Ovary (tissue), 9 donors: ENCODE data around the gene ACSF3. TPM values are rescaled to one million over a fixed set of nuclear protein-coding genes. Genes with fewer than 3 reads are reported as not detected.

Experiments used
- DNase-seq, 5 donors: peaks; one replicate each; pipeline ENCODE4 v3.0.0-alpha.2; 2019 to 2020
- H3K27ac ChIP-seq, 2 donors: fragments of 200-600 bp; one replicate each; pipeline versions ENCODE4 v1.5.1 to v1.8.0; 2019 to 2022
- H3K27me3 ChIP-seq: fragments of 200-600 bp; one replicate; pipeline ENCODE4 v1.8.0; 2022
- H3K36me3 ChIP-seq: fragments of 200-600 bp; sonication (generic); one replicate; pipeline ENCODE4 v1.5.1; 2019
- H3K4me1 ChIP-seq: one replicate; pipeline ENCODE4 v1.8.1; 2013; ENCODE audit warnings: mild to moderate bottlenecking, moderate library complexity; ENCODE audit not compliant: insufficient read depth
- H3K4me3 ChIP-seq: fragments of 200-600 bp; sonication (generic); one replicate; pipeline ENCODE4 v1.5.1; 2017
- H3K9me3 ChIP-seq, 2 donors: fragments of 200-600 bp in 1 of 2; sonication (generic) in 1 of 2; one replicate each; pipeline versions ENCODE4 v1.5.1 to v1.8.1; 2013 to 2019; ENCODE audit warnings: mild to moderate bottlenecking in 1 of 2, moderate library complexity in 1 of 2
- EP300 ChIP-seq: sonication (generic); formaldehyde crosslinking; IDR thresholded peaks from one replicate; pipeline ENCODE4 v1.6.1; 2017; ENCODE audit warnings: antibody characterized with exemption
- POLR2A ChIP-seq: fragments of 450-650 bp; IDR thresholded peaks from one replicate; pipeline ENCODE4 v1.6.1; 2017; ENCODE audit warnings: antibody characterized with exemption, mild to moderate bottlenecking, moderate library complexity
- WGBS, 3 donors: extraction: QIAGEN DNeasy Blood & Tissue Kit in 1 of 3; methylation state at CpG; one replicate each; pipeline versions ENCODE4 v1.1.5 to v1.1.7; 2013 to 2017; 5-methylcytosine and 5-hydroxymethylcytosine counted together
- intact Hi-C, 4 donors: fragments of 100-400 bp; cut with DNase I; formaldehyde crosslinking; loops; one replicate each; pipeline versions ENCODE4 v1.11.0 to v1.15.1; 2022 to 2023
- polyA plus RNA-seq, 2 donors: library from polyadenylated mRNA; stranded (reverse); fragments of 200-250 nt in 1 of 2; fragments of 350-450 nt in 1 of 2; fragmentation: Illumina TruSeq in 1 of 2; extraction: RNeasy Lipid Tissue Mini Kit (QIAGEN cat#74804) in 1 of 2; gene quantifications; one replicate each; pipeline ENCODE4 v1.2.3, GENCODE V29; 2013 to 2014
- total RNA-seq, 7 donors: library from RNA; depleted of rRNA in 2 of 7; stranded (reverse); fragments of >200 nt in 2 of 7; fragmentation: NEBNext Ultra II Directional in 3 of 7; extraction: Animal tissue kit (Norgen Biotek cat#: 25700) in 3 of 7; gene quantifications; one replicate each; pipeline versions ENCODE4 v1.1.0 to v1.2.4, GENCODE V29; 2016 to 2023
- TF ChIP-seq, protein P1 (sequence below), 3 donors: fragments of 450-650 bp in 2 of 3; fragments of 200-600 bp in 1 of 3; IDR thresholded peaks; one replicate each; pipeline versions ENCODE4 v1.5.1 to v1.8.0; 2016 to 2022; ENCODE audit warnings: antibody characterized with exemption in 3 of 3, mild to moderate bottlenecking in 1 of 3
- donor health status: DM: no; HTN: no; CAD: no; lungs with moderate emphysema.
- donor health status: DM: no; HTN: no; CAD: no.
- donor health status: Bipolar disorder and iron deficiency.
- donor health status: DM: yes; HTN: yes; CAD: no.
- donor health status: DM: no; HTN: no; CAD: no.
- donor health status: DM: yes; HTN: yes; CAD: no.

Gene ACSF3
- total and polyA plus RNA-seq, 9 donors, result 16.2 to 40.9 (median 28.0) TPM

DNA sequence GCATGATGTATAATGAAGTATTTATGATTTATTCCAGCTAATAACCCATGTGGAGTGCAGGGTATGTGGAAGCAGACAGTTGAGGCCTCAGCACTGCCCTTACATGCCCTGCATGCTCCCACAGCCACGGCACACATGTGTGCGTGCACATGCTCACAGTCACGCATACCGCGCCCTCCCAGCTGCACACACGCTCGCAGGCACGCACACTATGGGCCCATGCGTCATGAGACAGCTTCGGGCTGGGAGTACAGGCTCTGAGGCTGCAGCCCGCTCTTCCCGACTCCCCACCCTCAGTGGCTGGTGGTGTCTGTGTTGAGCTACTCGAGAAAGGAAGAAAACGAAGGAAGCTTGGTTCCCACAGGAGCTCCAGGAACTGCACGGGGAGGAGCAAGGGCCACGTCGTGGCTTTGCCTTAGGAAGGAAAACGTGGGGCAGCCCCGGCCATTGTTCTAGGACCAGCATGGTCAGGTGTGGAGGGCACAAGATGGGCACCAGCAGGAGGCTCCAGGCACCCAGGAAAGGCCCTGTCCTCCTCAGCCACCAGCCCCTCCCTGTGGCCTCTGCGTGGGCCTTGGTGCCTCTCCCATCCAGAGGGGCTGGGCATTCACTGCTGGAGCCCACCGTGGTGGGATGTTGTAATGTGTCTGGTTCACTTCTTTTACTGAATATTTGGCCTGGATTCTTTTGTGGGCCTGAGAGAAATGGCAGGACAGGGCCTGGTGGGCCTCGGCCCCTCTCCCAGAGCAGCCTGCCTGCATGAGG, 50.4 kb downstream of the ACSF3 start:
- Histone ChIP-seq H3K4me1 (no peaks in the 10 kb centered on the region), H3K27me3 (no peaks in the 10 kb centered on the region), H3K9me3 (peaks cover 0 to 3% of the 10 kb centered on the region in 2 donors), H3K4me3 (no peak overlapping the region), H3K36me3 (no peaks in the 10 kb centered on the region), H3K27ac (no peak overlapping the region)
- 86 to 90% (median 89%) methylated on average over 22 of the region's 22 CpGs for WGBS, 3 donors
- DNase-seq, result peak in 2 of 5 donors; percentile 17 to 25
- intact Hi-C loops, result no loop called here
- TF ChIP-seq POLR2A (no peak), EP300 (no peak)
- TF ChIP-seq, protein P1, sequence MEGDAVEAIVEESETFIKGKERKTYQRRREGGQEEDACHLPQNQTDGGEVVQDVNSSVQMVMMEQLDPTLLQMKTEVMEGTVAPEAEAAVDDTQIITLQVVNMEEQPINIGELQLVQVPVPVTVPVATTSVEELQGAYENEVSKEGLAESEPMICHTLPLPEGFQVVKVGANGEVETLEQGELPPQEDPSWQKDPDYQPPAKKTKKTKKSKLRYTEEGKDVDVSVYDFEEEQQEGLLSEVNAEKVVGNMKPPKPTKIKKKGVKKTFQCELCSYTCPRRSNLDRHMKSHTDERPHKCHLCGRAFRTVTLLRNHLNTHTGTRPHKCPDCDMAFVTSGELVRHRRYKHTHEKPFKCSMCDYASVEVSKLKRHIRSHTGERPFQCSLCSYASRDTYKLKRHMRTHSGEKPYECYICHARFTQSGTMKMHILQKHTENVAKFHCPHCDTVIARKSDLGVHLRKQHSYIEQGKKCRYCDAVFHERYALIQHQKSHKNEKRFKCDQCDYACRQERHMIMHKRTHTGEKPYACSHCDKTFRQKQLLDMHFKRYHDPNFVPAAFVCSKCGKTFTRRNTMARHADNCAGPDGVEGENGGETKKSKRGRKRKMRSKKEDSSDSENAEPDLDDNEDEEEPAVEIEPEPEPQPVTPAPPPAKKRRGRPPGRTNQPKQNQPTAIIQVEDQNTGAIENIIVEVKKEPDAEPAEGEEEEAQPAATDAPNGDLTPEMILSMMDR (IDR thresholded peaks at IDR 0.05), result no peak

DNA sequence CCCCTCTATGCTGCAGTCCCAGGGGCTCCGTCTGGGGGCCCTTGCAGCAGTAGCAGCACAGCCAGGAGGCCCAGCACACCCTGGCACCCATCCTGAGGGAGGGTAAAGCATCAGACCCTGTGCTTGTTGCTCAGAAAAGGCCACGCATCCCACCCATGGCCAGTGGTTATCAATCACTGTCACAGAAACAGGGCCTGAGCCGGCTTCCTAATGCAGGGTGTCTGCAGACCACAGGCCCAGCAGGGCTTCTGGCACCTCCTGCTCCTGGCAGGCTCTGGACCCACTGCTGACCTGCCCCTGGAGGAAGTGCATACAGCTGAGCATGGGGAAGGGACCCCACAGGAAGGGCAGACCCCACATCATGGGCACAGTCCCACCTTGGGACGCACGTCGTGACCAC, 51.0 kb downstream of the ACSF3 start:
- Histone ChIP-seq H3K36me3 (no peaks in the 10 kb centered on the region), H3K9me3 (peaks cover 0 to 3% of the 10 kb centered on the region in 2 donors), H3K27me3 (no peaks in the 10 kb centered on the region), H3K27ac (no peak overlapping the region), H3K4me3 (no peak overlapping the region), H3K4me1 (no peaks in the 10 kb centered on the region)
- DNase-seq, result peak in 2 of 5 donors; percentile 12 to 14
- WGBS, 3 donors, result 78 to 93% (median 84%) methylated on average over 5 to 6 of the region's 6 CpGs
- intact Hi-C loops, result no loop called here
- TF ChIP-seq EP300 (no peak), POLR2A (no peak)
- TF ChIP-seq, protein P1 (IDR thresholded peaks at IDR 0.05), result no peak

DNA sequence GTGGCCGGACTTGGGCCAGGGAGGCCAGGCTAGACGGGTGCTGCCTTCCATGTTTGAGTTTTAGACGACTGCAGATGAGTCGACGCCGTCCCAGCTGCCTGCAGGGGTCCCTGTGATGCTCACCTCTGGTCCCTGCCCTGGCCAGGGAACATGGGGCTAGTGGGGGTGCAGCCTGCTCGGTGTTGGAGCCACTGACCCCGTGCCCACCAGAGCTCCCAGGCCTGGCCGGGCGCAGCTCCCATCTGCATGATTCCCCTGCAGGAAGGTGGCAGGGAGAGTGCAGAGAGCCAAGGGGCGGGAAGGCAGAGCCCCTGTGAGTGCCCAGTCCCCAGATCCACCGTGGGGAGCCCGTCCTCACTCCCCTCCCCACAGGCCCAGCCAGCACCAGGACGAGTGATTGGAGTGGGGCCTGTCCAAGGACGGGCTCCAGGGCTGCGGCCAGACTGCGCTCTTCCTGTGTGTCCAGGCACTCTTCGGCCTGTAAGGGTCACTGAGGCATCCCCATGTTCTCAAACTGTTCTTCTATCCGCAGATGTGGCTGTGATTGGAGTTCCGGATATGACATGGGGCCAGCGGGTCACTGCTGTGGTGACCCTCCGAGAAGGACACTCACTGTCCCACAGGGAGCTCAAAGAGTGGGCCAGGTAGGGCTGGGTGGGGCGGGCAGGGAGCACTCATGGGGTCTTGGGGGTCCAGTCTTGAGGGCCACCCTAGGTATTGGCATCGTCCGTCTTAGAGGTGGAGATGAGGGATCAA, 51.9 kb downstream of the ACSF3 start:
- H3K36me3 ChIP-seq, result no peaks in the 10 kb centered on the region
- H3K27me3 ChIP-seq, result no peaks in the 10 kb centered on the region
- no peak overlapping the region for H3K4me3 ChIP-seq
- H3K27ac ChIP-seq, result no peak overlapping the region
- H3K9me3 ChIP-seq, result peaks cover 0 to 3% of the 10 kb centered on the region in 2 donors
- 92 to 95% (median 94%) methylated on average over 25 of the region's 25 CpGs for WGBS, 3 donors
- intact Hi-C loops, result no loop called here
- TF ChIP-seq, protein P1 (IDR thresholded peaks at IDR 0.05), result no peak
- TF ChIP-seq EP300 (no peak), POLR2A (no peak)
- DNase-seq, result peak in 2 of 5 donors; percentile 9 to 25
- H3K4me1 ChIP-seq, result no peaks in the 10 kb centered on the region

DNA sequence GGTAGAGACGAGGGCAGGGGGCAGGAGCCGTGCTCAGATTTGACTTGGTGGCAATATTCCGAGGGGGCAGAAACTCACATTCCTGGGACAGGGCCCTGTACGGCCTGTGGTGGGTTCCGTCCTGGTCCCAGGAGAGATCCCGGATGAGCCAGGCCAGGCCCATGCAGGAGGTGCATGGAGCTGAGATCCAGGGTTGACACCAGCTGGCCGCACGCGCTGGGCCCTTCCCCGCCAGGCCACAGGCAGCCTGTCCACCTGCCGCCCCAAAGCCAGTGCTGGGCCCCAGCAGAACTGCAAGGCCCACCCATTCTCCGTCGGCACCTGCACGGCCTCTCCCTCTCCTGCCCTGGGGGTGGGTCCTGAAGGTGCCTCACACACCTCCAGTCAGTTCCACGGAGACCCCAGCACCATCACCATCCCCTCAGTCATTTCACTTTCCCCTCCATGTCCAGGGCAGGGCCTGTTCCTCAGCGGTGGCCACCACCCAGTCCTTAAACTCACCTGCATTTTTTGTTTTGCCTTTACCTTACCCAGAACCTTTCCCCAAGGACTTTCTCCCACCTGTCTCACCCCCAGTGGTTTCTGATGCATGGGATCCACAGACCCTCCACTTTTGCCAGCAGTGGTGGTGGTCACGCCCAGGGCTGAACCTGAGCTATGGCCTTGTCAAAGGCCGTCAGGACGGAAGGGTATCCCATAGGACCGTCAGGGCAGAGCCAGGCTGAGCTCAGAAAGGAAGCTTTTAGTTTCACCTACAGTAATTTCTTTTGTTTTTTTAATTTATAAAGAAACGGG, 52.8 kb downstream of the ACSF3 start:
- 95 to 98% (median 95%) methylated on average over 20 to 21 of the region's 21 CpGs for WGBS, 3 donors
- H3K4me3 ChIP-seq, result no peak overlapping the region
- no peak for TF ChIP-seq POLR2A
- no peak for TF ChIP-seq EP300
- TF ChIP-seq, protein P1 (IDR thresholded peaks at IDR 0.05), result no peak
- H3K4me1 ChIP-seq, result no peaks in the 10 kb centered on the region
- no peaks in the 10 kb centered on the region for H3K36me3 ChIP-seq
- peak in 2 of 5 donors; percentile 8 to 23 for DNase-seq
- H3K9me3 ChIP-seq, result peaks cover 0 to 3% of the 10 kb centered on the region in 2 donors
- intact Hi-C loops, result no loop called here
- no peaks in the 10 kb centered on the region for H3K27me3 ChIP-seq
- H3K27ac ChIP-seq, result no peak overlapping the region
